Measurements from ENCODE around the gene ELL.

ELL gene

DNA sequence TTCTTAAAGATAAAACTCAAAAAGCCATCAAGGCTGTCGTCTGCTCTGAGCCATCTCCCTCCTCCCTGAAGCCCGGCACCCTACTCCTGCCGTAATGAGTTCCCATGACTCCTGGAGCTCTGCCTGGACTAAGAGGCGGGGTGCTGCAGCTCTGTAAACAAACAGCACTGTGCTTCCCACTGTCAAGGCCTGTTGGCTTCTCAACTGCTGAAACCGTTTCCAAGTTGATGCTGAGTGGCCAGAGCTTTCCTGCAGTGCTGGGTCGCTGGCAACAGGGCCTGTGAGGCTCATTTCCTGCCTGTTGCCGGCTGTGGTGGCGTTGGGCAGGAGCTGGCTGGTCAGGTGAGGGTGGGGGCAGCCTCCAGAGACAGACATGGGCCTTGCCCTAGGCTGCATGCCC is 57.2 kb downstream of the ELL start:
- H3K4me3 ChIP-seq (ENCODE audit: low read depth, low read length): no peak overlapping the region
- DNase-seq (ENCODE audit: low read depth): no peak
- TF ChIP-seq, protein P1, sequence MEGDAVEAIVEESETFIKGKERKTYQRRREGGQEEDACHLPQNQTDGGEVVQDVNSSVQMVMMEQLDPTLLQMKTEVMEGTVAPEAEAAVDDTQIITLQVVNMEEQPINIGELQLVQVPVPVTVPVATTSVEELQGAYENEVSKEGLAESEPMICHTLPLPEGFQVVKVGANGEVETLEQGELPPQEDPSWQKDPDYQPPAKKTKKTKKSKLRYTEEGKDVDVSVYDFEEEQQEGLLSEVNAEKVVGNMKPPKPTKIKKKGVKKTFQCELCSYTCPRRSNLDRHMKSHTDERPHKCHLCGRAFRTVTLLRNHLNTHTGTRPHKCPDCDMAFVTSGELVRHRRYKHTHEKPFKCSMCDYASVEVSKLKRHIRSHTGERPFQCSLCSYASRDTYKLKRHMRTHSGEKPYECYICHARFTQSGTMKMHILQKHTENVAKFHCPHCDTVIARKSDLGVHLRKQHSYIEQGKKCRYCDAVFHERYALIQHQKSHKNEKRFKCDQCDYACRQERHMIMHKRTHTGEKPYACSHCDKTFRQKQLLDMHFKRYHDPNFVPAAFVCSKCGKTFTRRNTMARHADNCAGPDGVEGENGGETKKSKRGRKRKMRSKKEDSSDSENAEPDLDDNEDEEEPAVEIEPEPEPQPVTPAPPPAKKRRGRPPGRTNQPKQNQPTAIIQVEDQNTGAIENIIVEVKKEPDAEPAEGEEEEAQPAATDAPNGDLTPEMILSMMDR (IDR thresholded peaks at IDR 0.05; ENCODE audit: low read depth, low read length, missing control alignments): no peak

DNA sequence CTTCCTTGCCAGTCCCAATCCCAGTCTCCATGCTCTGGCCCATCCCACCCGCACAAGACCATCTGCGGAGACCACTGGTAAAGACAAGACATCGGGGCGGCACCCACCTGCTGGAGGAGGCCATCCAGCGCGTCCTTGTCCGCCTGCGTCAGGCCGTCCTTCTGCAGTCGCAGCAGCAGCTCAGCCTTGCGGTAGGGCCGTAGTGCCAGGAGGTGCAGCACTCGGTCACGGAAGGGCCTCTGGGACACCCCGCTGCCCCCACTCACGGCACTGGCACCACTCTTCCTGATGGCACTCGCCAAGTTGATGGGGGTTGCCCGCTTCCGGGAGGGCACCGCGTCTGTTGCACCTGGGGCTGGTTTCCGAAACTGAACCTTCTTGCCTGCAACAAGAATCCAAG is 60.4 kb downstream of the ELL start:
- TF ChIP-seq, protein P1 (IDR thresholded peaks at IDR 0.05; ENCODE audit: low read depth, low read length, missing control alignments): no peak
- no peak for DNase-seq (ENCODE audit: low read depth)
- no peak overlapping the region for H3K4me3 ChIP-seq (ENCODE audit: low read depth, low read length)

DNA sequence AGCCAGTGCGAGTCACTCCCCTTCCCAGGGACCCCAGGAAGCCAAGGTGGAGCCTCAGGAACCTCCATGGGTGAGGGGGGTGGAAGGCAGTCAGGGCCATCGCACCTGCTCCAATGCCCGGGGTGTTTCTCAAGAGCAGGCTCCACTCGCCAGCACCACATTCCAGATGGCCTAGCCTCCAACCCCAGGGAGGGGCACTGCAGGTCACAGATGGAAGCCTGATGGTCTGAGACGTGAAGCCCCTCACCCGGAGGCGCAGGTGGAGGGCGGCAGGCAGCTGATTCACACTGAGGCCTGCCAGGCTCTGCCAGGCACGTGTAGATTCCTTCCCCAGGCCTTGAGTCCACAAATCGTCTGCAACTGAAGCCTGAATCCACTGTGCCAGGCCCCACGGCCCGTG is 61.0 kb downstream of the ELL start:
- TF ChIP-seq, protein P1 (IDR thresholded peaks at IDR 0.05; ENCODE audit: low read depth, low read length, missing control alignments): no peak
- no peak overlapping the region for H3K4me3 ChIP-seq (ENCODE audit: low read depth, low read length)
- DNase-seq (ENCODE audit: low read depth): no peak

DNA sequence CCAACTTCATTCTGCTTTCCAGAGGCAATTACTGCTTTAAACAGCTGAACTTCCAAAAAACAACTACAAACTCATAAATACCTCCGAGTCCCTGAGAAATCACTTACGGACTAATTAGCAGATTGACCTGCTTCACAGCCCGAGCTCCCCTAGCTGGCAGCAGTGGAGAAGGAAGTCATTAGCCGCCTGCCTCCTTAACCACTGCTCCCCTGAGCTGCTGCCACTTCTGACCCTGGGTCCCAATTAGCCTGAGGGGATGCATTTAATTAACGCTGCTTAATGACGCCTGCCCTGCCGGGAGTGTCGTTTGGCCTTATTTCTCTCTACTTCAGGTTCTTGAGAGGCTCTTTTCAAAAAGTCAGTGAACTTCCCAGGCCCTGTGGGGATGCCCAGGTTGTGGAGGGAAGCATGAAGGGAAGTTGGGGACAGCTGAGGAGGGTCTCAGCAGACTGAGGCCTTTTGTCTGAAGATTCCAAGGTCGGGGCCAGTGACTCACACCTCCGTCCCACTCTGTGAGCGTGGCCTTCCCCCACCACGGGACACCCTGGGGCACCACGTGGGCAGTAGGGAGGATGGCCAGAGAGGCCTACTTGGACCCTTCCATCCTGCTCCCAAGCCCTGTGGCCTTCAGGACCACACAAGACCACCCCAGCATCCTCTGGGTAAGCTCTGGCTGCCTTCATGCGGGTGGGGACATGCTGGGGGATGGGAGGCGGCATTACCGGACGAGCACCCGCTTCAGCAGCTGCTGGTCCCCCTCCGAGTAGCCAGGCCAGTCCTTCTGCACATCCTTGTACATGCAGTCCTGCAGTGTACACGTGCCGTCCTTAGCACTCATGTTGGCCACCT is 64.2 kb downstream of the ELL start:
- TF ChIP-seq, protein P1 (IDR thresholded peaks at IDR 0.05; ENCODE audit: low read depth, low read length, missing control alignments): no peak
- no peak for DNase-seq (ENCODE audit: low read depth)
- no peak overlapping the region for H3K4me3 ChIP-seq (ENCODE audit: low read depth, low read length)

DNA sequence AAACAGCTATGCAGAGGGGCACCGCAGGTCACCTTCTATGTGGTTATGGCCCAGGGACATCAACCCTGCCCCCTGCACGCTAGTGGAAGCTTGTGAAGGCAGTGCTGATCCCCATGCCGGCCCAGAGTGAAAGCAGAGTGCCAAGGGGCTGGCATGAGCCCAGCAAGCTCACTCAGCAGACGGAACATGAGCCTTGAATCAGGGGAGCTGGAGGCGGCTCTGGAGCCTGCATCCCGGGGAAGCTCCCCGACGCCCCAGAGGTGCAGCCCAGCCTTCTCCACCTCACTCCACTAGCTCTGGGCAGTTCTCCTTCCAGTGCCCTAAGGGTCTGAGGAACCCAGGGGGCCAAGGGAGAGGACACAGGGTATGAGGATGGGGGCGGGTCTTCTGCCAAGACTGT is 64.9 kb downstream of the ELL start:
- H3K4me3 ChIP-seq (ENCODE audit: low read depth, low read length): no peak overlapping the region
- TF ChIP-seq, protein P1 (IDR thresholded peaks at IDR 0.05; ENCODE audit: low read depth, low read length, missing control alignments): no peak
- no peak for DNase-seq (ENCODE audit: low read depth)

DNA sequence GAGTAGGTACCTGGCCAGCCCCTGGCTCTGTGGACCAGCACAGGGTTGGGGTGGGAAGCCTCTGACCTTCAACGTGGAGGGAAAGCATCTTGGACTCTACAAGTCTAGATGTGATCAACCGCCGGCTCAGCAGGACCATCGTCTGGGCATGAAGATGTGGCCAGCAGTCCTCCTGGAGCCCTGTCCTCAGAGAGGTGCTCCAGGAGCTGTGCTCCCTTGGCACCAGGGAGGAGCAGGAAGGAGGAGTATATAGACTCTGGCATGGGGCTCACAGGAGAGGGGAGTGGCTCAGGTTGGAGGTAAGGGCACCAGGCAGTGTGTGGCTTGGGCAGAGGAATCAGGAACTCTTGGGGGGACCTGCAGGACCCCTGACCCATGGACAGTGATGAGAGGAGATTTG is 65.6 kb downstream of the ELL start:
- DNase-seq (ENCODE audit: low read depth): no peak
- H3K4me3 ChIP-seq (ENCODE audit: low read depth, low read length): no peak overlapping the region
- TF ChIP-seq, protein P1 (IDR thresholded peaks at IDR 0.05; ENCODE audit: low read depth, low read length, missing control alignments): no peak
